K562 (cell line): ENCODE data around the gene FAM117A. TPM values are rescaled to one million over a fixed set of nuclear protein-coding genes. Genes with fewer than 3 reads are reported as not detected.

Experiments
- ATAC-seq: fragments of 200-7000 bp; cut with Tn5 transposase; 3 replicates; pipeline ENCODE4 v1.9.1; 2020; ENCODE audit warnings: moderate library complexity
- BruUV-seq: library from RNA; stranded (reverse); fragments of 400-500 nt; replicated peaks from 2 replicates; lab custom pipeline; 2021; lab: Mats Ljungman, UMichigan
- CTCF ChIA-PET: fragments of 300-600 bp; formaldehyde crosslinking; extraction: SDS; loops from one replicate; lab custom pipeline; 2021; ENCODE audit warnings: low intra/inter-chr PET ratio; lab: Yijun Ruan, JAX
- POLR2A ChIA-PET: fragments of 300-600, 350-650 bp; sonication (Branson Sonifier 250); formaldehyde crosslinking; extraction: SDS; loops from one replicate; lab custom pipeline; 2021; ENCODE audit warnings: antibody characterized with exemption, inconsistent platforms; lab: Yijun Ruan, JAX
- DNase-seq, 4 experiments: peaks; one replicate each; pipeline versions ENCODE4 v3.0.0 to v3.0.0-alpha.2; 2011 to 2018; ENCODE audit warnings: low spot score in 3 of 4, mixed read lengths in 3 of 4; ENCODE audit errors: extremely low read depth in 1 of 4
- FAIRE-seq: peaks from 2 replicates; lab custom pipeline; 2011; peaks lifted over from hg19 to GRCh38; lab: Jason Lieb, UNC
- H2AFZ ChIP-seq: 2 replicates; pipeline ENCODE4 v1.6.0; 2011; ENCODE audit warnings: low read depth, low read length, control low read depth, inconsistent platforms
- H3K27ac ChIP-seq: fragments of 200-600 bp; 3 replicates; pipeline ENCODE4 v1.8.0; 2011; ENCODE audit warnings: low read depth, mild to moderate bottlenecking, control low read depth, inconsistent platforms, low read length, moderate library complexity, mixed read lengths; ENCODE audit errors: extremely low read depth
- H3K27me3 ChIP-seq, 2 experiments: fragments of 300-600 bp in 1 of 2; 2 replicates in 1 of 2; 3 replicates in 1 of 2; pipeline versions ENCODE4 v1.6.0 to v1.8.0; 2011; ENCODE audit warnings: inconsistent platforms in 2 of 2, low read length in 2 of 2, mild to moderate bottlenecking in 1 of 2, mixed read lengths in 1 of 2, moderate library complexity in 1 of 2; ENCODE audit not compliant: control insufficient read depth in 2 of 2, insufficient read depth in 2 of 2
- H3K36me3 ChIP-seq: fragments of 300-600 bp; 3 replicates; pipeline ENCODE4 v1.8.0; 2011; ENCODE audit warnings: mild to moderate bottlenecking, low read length, inconsistent platforms; ENCODE audit not compliant: control insufficient read depth, insufficient read depth
- H3K4me1 ChIP-seq, 2 experiments: fragments of 200-600 bp in 1 of 2; replicated peaks in 1 of 2; 2 replicates in 1 of 2; 3 replicates in 1 of 2; pipeline versions ENCODE4 v1.5.1 to v1.8.0; 2011; ENCODE audit warnings: inconsistent platforms in 2 of 2, low read length in 2 of 2, mild to moderate bottlenecking in 1 of 2, mixed read lengths in 1 of 2, moderate library complexity in 1 of 2; ENCODE audit not compliant: control insufficient read depth in 2 of 2, insufficient read depth in 2 of 2
- H3K4me2 ChIP-seq: 2 replicates; pipeline ENCODE4 v1.6.1; 2011; ENCODE audit warnings: low read length, control low read depth, inconsistent platforms, mixed read lengths; ENCODE audit not compliant: insufficient read depth
- H3K4me3 ChIP-seq: fragments of 200-600 bp; sonication (generic), shearing (Covaris generic); 2 replicates; pipeline ENCODE4 v1.5.1; 2016; ENCODE audit warnings: control low read depth, inconsistent platforms
- H3K79me2 ChIP-seq: fragments of 200-600 bp; 3 replicates; pipeline ENCODE4 v1.8.0; 2011; ENCODE audit warnings: low read length, inconsistent platforms; ENCODE audit not compliant: control insufficient read depth, insufficient read depth
- H3K9ac ChIP-seq, 2 experiments: 2 replicates each; pipeline versions ENCODE4 v1.6.0 to v1.6.1; 2011; ENCODE audit warnings: low read depth in 2 of 2, low read length in 2 of 2, control low read depth in 1 of 2, inconsistent platforms in 1 of 2, mild to moderate bottlenecking in 1 of 2, mixed read lengths in 1 of 2; ENCODE audit not compliant: insufficient read depth in 1 of 2
- H3K9me1 ChIP-seq: one replicate; pipeline ENCODE4 v1.6.0; 2011; ENCODE audit warnings: inconsistent platforms, mild to moderate bottlenecking, low read length, moderate library complexity; ENCODE audit not compliant: control insufficient read depth, insufficient read depth
- H3K9me3 ChIP-seq: replicated peaks from 2 replicates; pipeline ENCODE4 v1.5.1; 2011; ENCODE audit warnings: low read depth, low read length, inconsistent platforms; ENCODE audit not compliant: control insufficient read depth, insufficient read depth
- H4K20me1 ChIP-seq: replicated peaks from 2 replicates; pipeline ENCODE4 v1.6.1; 2011; ENCODE audit warnings: low read length, inconsistent platforms, mixed read lengths; ENCODE audit not compliant: control insufficient read depth, insufficient read depth
- BCOR ChIP-seq: fragments of 450-650 bp; IDR thresholded peaks from 2 replicates; pipeline ENCODE4 v1.6.1; 2016
- CEBPB ChIP-seq: fragments of 450-650 bp; IDR thresholded peaks from 2 replicates; pipeline ENCODE4 v1.6.1; 2016; ENCODE audit warnings: missing genetic modification characterization, missing compliant biosample characterization
- CEBPG ChIP-seq, 3 experiments: fragments of 200-800 bp in 1 of 3; sonication (Bioruptor generic) in 1 of 3; sonication (generic) in 1 of 3; formaldehyde crosslinking in 1 of 3; IDR thresholded peaks in 2 of 3; conservative IDR thresholded peaks in 1 of 3; 2 replicates each; pipeline versions ENCODE4 v1.6.1 to v1.8.0; 2016 to 2022; ENCODE audit warnings: missing compliant biosample characterization in 2 of 3, missing genetic modification characterization in 2 of 3, mild to moderate bottlenecking in 1 of 3, missing genetic modification reagents in 1 of 3
- SP2 ChIP-seq: IDR thresholded peaks from 2 replicates; pipeline ENCODE4 v1.6.1; 2011; ENCODE audit warnings: mild to moderate bottlenecking, low read depth, low read length, moderate library complexity; ENCODE audit not compliant: poor library complexity, severe bottlenecking; ENCODE audit errors: extremely low read depth
- TOE1 ChIP-seq, 2 experiments: fragments of 450-650 bp in 1 of 2; sonication (generic) in 1 of 2; formaldehyde crosslinking in 1 of 2; IDR thresholded peaks; 2 replicates each; pipeline versions ENCODE4 v1.7.1 to v1.8.0; 2016 to 2022; ENCODE audit warnings: borderline replicate concordance in 2 of 2, mild to moderate bottlenecking in 2 of 2, antibody characterized with exemption in 1 of 2, inconsistent platforms in 1 of 2, low read depth in 1 of 2, missing genetic modification reagents in 1 of 2, moderate library complexity in 1 of 2
- USF2 ChIP-seq: sonication (generic); formaldehyde crosslinking; IDR thresholded peaks from 2 replicates; pipeline ENCODE4 v1.5.0; 2020; ENCODE audit warnings: missing genetic modification reagents
- ZNF121 ChIP-seq: sonication (generic); formaldehyde crosslinking; conservative IDR thresholded peaks from 2 replicates; pipeline ENCODE4 v1.8.0; 2022; ENCODE audit warnings: missing genetic modification reagents
- ZNF146 ChIP-seq: IDR thresholded peaks from one replicate; pipeline ENCODE4 v1.6.1; 2018; ENCODE audit warnings: missing compliant biosample characterization; ENCODE audit not compliant: unreplicated experiment
- WGBS: fragments of 100-300 bp; shearing (Covaris generic); methylation state at CpG from one replicate; pipeline ENCODE4 v1.1.6; 2016; ENCODE audit warnings: low coverage, mixed read lengths; ENCODE audit not compliant: insufficient coverage; ENCODE audit errors: missing lambda C conversion rate; 5-methylcytosine and 5-hydroxymethylcytosine counted together
- in situ Hi-C: fragments of 300-500 bp; cut with MboI; formaldehyde crosslinking; loops from 4 replicates; pipeline ENCODE4 v1.15.0; 2018; ENCODE audit warnings: inconsistent platforms, mixed read lengths
- intact Hi-C: fragments of 100-400 bp; cut with micrococcal nuclease; formaldehyde crosslinking; loops from 2 replicates; pipeline ENCODE4 v1.14.2; 2022
- polyA plus RNA-seq, 8 experiments: library from polyadenylated mRNA; depleted of rRNA in 4 of 8; stranded (reverse) in 5 of 8; unstranded in 3 of 8; fragments of >200 nt; fragmentation: Nextera tagmentation in 2 of 8; fragmentation: Illumina TruSeq in 1 of 8; extraction: Ambion mirVana in 2 of 8; extraction: Trizol in 1 of 8; gene quantifications; 2 replicates each; pipeline versions ENCODE4 v1.2.1 to v1.2.3, GENCODE V29; 2011 to 2014; ENCODE audit warnings: inconsistent platforms in 1 of 8, missing spikeins in 1 of 8
- total RNA-seq, 7 experiments: library from RNA; depleted of rRNA in 6 of 7; stranded (reverse); fragments of >200 nt in 6 of 7; fragmentation: Illumina TruSeq in 2 of 7; extraction: Trizol in 2 of 7; gene quantifications; 2 replicates each; pipeline versions ENCODE4 v1.2.1 to v1.2.3, GENCODE V29; 2011 to 2021; ENCODE audit warnings: low replicate concordance in 1 of 7

Gene FAM117A
- total and polyA plus RNA-seq, 9 of the 15 experiments (the other 6 are each of a cell fraction or from before 2014, with no cell fraction given): 3.1 to 79.7 (median 36.6) TPM

GRCh38 chr17:49738456-49739163, 25.3 kb downstream of the FAM117A start (continued):
- TF ChIP-seq TOE1 (IDR thresholded peaks at IDR 0.05; ENCODE audit: borderline replicate concordance): no peak
- TF ChIP-seq TOE1 (CRISPR knock-in tag; IDR thresholded peaks at IDR 0.05; ENCODE audit: borderline replicate concordance, low read depth): 0 out of 2 replicates have a peak, but pooled peaks have one; percentile 31

- no peak overlapping the region for H3K27ac ChIP-seq
- peaks cover 20% of the 10 kb centered on the region for H4K20me1 ChIP-seq
- H3K4me3 ChIP-seq: no peak overlapping the region
- H3K36me3 ChIP-seq: peaks cover 78% of the 10 kb centered on the region
- WGBS: 92% methylated on average over 12 of the region's 13 CpGs
- intact Hi-C loops (no loop called here), in situ Hi-C loops (no loop called here)
- no peak for FAIRE-seq
- DNase-seq: no peak
- no peaks in the 10 kb centered on the region for H3K9me1 ChIP-seq
- H3K79me2 ChIP-seq: peaks cover 84% of the 10 kb centered on the region
- H3K9me3 ChIP-seq: no peaks in the 10 kb centered on the region; the same call in 1 of the 2 replicates
- no peaks in the 10 kb centered on the region for H3K27me3 ChIP-seq
- CTCF ChIA-PET: no interaction called here
- POLR2A ChIA-PET: interaction anchor here (0.6 to 0.7 kb wide), 2 partner anchors 17 to 99 kb away, joined by 3 read pairs; no protein-coding TSS in a partner anchor
- no peak overlapping the region for H3K9ac ChIP-seq
- H2AFZ ChIP-seq: no peak overlapping the region
- no TSS peak for BruUV-seq
- H3K4me2 ChIP-seq: no peak overlapping the region
- peaks cover 9 to 26% of the 10 kb centered on the region in 2 experiments; a peak in 4 of 5 replicates for H3K4me1 ChIP-seq
- no peak for ATAC-seq
- 0 out of 2 replicates have a peak, but pooled peaks have one; percentile 14 for TF ChIP-seq ZNF121 (CRISPR knock-in tag)
- TF ChIP-seq CEBPG (CRISPR knock-in tag; IDR thresholded peaks at IDR 0.05): no peak
- peak; percentile 29 to 39; a peak in 2 of 4 replicates for TF ChIP-seq CEBPG (tag; conservative IDR thresholded peaks at IDR 0.05 in 1 of 2, IDR thresholded peaks at IDR 0.05 in 1 of 2)
- peak; percentile 71 for TF ChIP-seq CEBPB (tag)
- peak; percentile 34; the same call in 1 of the 2 replicates for TF ChIP-seq BCOR
- peak; percentile 65 for TF ChIP-seq ZNF146 (CRISPR knock-in tag)
- no peak for TF ChIP-seq SP2
- no peak for TF ChIP-seq USF2 (CRISPR knock-in tag)
- TF ChIP-seq, all 486 proteins: peak for 5
Measured at GRCh38 chr17:49734515-49735490, 29.1 kb downstream of the FAM117A start.
